ENCODE results near the gene SDR39U1.

Gene SDR39U1

DNA sequence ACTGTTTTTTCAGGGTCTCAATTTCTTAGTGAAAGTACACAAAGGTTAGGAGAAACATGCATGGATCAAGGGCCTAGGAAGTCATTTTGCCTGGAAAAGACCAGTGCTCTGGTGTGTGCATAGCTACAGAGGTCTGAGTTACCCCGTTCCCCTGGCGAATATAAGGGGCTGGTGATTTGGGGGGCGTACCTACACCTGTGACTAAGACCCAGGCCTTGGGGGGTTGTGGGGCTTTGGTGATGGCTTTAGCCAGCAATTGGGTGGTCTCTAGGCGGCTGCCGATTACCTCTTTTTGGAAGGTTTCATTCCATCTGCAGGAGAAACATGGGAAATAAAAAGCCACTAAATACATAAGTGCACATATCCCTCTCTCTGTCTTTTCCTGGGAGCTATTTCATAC, 1.1 kb downstream of the SDR39U1 start:
- FAIRE-seq = no peak

DNA sequence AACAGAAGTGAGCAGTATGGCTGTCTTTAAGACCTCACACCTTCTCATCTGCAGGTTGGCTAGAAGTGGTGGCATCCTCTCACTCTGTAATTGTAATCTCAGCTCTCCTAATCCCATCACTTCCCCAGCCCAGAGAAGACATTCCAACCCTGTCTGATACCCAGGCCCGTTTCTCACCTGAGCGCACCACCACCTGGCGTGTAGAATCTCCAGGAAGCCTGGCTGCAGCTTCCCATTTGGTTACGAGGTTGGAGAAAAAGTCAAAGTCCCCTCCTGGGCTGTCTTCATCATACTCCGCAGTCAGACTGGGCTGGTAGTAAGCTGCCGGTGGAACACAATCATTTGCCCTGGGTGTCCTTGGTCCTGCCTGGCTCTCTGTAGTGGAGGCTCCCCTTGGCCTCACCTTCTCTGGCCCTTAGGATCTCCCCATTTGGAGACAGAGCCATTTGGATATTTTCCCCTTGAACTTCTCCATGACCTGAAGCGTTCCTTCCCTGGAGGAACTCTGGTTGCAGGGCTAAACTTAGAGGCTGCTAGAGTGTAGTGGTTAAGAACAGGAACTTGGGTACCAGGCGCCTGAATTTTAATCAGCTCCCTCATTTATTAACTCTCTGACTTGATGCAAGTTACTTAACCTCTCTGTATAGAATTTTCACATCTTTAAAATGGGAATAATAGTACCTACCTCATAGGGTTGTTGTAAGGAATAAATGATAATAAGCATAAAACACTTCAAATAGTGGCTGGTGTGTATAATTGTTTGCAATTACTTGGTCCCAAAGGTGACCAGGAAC, 1.8 kb downstream of the SDR39U1 start:
- FAIRE-seq = no peak

DNA sequence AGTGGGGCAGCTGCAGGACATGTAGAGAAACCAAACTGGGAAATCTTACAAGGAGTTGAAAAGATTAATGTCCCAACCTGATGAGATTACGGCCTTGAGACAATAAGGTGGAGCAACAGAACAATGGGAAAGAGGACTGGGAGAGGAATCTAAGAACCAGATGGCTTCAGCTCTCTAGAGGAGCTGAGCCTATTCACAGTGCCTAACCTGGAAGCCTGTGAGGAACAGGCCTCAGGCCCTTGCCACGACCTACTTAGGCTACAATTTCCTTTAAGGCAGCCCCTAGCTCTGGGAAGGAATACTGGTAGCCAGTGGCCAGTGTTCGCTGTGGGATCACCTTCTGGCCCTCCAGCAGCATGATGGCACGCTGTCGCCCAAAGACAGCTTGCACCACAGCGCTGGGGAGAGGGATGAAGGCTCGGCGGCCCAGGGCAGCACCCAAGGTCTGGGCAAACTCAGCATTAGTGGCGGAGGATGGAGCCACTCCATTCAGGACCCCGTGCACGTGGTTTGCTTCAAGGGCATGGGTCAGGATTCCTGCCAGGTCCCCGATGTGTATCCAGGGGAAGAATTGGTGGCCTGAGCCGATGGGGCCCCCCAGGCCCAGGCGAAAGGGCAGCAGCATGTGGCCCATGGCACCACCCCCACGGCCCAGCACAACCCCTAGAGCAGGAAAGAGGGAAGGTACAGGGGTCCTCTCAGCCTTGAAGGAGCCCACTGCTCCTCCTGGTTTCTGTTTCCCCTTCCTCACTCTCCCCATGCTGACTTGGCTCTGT, 2.6 kb downstream of the SDR39U1 start:
- no peak for FAIRE-seq

DNA sequence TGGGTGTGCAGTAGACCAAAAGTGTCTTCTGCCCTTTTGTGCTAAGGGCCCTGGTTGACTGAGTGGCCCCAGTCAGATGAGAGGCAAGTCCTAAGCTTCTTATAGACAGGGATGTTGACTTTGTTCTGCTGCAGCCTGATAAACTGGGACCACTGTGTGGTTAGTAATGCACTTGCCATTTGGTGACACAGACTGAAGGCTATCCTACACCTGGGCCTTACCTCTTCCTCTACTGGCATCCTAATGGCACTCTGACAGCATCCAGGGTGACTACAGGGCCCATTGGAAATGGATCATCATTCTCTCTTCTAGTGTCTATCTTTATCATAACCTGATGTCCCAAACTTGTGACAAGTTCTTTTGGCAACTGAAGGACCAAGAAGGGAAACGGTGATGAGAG, 3.3 kb downstream of the SDR39U1 start:
- no peak for FAIRE-seq

DNA sequence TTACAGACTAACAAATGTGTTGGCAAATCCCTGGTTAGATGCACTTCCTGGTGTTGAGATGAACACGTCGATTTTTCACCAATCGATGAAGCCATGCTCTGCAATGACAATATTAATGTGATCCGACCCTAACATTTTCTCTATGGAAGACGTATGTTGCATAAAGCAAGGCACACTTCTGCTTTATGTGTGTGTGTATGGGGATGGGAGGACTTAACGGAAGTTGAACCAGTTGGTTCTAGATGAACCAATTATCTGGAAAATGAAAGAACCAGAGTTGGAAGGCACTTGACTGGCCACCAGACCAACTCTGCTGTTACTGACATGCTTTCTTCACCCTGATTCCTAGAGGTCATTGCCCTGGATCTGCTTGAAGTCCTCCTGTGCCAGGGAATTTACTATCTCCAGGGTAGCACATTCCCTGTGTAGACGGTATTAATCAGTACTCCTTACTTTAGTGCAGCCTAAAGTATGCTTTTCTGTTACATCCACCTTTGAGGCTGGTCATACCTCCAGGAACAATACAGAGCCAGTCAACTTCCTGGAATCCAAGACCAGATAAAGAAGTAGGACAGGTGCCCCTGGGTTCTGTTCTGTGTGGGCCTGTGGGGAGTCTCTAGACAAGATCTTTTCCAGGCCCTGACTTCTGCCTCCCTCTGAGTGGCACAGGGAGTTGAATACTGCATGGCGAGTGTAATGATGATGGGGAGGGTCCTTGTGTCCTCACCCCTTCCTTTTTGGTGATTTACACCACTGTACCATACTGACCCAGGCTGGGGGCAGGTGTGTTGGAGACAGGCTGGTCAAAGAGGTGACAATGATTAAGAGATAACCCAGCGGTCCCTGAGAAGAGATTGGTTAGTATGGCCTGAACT, 4.1 kb downstream of the SDR39U1 start:
- no peak for FAIRE-seq

DNA sequence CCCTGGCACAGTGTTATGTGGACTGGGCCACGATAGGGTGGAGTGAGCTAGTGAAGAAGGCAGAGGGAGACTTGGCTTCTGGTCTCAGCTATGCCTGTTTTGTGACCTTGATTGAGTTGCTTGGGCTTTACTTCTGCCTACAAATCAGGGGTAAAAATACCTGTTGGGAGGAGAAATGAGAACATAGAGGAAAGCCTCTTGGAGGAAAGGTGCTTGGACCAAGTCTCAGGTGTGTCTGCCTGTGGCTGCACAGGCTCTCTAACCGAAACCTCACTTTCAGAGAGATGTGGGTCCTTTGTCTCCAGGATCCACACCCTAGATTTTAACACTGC, 4.9 kb downstream of the SDR39U1 start:
- no peak for FAIRE-seq

DNA sequence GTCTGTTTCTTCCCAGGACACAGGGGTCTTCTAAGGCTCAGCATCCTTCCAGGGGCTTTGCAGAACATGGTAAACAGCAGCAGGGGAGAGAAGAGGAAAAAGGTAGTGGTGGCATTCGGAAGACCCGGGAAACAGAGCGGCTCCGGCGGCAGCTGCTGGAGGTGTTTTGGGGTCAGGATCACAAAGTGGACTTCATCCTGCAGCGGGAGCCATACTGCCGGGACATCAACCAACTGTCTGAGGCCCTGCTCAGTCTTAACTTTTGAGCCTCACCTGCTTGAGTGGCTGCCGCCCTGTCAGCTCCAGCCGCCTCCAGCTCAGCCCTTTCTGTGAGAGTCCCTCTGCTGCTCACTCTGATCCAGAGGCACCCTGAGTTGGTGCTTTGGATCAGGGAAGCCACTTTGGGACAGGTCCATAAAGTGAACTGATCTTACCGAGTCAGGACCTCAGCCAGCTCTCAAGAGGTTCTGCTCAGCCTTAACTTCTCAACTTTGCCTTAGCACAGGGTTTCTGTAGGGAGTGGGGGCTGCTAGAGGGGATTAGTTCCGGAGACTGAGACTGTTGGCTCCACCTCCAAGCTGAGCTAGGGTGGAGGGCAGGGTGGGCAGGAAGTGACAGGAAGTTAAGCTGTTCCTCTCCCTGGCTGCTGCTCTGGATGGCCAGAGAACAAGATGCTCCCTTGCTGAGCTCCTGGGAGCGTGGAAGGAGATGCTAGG, 5.4 kb downstream of the SDR39U1 start:
- FAIRE-seq = no peak

DNA sequence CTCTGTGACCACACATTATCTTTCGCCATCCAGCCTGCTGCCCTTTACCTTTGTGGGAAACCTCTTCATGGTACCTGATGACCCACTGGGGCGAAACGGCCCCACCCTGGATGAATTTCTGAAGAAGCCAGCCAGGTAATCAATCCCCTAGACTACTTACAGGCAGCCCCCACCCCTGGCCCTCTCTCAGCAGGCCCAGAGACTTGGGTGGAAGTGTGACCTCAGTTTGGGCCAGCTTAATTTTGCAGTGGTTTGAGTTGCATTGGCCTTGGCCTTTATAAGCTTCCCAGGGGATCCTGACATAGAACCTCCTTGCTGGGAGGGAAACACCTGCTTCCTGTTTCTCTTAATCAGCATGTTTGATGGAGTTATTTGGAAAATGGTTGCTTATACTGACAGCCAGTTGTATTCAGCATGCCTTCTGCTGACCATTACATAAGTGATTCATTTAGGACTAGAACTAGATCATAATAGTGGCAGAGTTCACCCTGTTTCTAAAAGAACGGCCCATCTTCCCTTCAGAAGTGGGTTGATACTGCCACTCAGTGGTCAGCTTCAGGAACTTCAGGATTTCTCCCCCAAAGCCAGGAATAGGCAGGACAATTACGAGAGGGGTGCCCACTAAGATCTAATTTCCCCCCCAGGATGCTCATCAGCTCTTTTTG, 6.1 kb downstream of the SDR39U1 start:
- no peak for FAIRE-seq

DNA sequence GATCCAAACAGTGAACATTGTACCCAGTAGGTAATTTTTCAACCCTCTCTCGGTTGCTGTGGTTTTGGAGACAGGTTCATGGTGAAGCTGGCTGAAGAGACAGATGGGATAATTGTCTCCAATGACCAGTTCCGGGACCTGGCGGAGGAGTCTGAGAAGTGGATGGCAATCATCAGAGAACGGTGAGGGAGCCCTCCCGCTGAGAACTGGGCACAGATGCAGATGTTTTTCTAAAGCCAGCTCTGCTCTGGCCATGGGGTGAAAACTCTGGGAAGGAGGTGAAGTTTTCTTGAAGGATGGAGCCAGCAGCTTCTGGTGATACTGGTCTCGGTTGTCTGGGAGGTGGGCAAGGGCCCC, 6.6 kb downstream of the SDR39U1 start:
- no peak for FAIRE-seq

DNA sequence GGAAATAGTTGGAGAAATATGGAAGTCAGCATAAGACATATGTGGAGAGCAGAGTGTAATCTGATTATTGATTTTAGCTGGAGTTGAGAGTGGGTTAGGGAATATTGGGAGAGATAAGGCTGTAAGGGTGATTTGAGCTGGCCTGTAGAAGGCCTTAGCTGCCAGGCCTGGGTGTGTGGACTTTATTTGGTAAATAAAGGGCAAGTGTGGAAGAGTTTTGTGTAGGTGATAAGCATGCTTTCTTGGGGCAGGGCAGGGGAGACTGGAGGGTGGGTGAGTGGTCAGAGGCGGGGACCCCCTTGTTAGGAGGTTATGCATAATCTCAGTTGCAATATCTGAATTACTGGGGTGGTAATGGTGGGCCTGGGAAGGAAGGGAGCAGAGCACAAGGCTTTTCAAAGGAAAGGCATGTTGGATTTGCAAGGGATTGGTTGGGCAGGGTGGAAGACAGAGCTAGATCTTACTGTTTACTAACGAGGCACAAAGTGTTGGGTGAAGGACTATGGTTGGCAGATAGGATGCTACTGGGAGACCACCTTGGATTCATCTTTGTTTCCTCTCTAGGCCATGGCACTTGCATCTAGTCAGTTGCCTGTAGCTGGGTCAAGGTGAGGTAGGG, 7.3 kb downstream of the SDR39U1 start:
- FAIRE-seq = no peak

DNA sequence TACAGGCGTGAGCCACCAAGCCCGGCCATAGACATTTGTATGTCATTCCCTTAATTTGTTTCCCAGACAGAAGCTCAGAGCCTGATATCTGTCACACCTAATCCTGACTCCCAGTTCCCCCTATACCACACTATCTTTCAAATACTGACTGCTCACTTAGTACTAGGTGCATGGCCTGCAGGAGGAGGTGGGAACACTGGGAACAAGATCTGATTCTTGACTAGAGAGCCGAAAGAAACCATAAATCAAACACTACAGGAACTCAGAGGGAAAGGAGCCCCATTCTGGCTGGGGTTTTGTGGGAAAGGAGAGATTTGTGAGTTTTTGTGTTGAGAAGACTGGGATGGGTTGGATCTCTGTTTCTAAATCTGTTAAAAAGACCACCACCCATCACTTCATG, 7.9 kb downstream of the SDR39U1 start:
- FAIRE-seq = no peak

DNA sequence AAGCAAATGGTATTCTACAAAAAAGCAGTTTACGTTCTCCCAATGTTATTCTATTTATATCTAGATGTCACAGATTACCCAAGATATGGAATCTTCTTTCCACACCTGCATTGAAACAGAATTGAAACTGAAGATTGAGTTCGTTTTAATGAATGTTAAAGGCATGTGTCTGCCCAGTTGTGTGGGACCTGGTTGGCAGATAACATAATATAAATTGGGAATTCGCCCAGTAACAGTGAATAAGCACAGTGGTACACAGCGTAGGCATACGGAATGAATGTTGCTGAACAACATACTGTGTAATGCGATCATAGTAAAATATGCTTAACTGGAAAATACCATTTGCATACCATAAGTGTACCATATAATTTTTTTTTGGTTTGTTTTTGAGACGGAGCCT, 8.5 kb downstream of the SDR39U1 start:
- FAIRE-seq = no peak

DNA sequence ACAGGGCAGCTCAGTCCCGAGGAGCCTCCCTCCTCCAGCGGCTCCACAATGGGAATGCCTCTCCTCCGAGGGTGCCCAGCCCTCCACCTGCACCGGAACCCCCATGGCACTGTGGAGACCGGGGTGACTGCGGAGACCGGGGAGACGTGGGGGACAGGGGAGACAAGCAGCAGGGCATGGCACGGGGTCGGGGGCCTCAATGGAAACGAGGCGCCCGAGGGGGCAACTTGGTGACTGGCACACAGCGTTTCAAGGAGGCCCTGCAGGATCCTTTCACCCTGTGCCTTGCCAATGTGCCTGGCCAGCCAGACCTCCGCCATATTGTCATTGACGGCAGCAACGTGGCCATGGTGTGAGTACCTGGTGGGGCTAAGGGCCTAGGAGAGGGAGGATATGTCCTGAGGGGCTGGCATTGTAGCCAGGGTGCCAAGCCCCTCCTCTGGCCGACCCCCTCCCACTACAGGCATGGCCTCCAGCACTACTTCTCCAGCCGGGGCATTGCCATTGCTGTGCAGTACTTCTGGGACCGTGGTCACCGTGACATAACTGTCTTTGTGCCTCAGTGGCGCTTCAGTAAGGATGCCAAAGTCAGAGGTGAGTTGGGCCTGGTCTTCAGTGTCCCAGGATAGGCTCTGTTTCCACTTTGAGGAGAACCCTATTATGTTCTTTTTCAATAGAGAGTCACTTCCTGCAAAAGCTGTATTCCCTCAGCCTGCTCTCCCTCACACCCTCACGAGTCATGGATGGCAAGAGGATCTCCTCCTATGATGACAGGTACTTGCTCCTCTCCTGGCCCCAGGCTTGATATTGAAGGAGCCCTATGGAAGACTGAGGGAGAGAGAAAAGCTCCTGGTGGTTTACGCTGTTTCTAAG, 10.1 kb downstream of the SDR39U1 start:
- no peak for FAIRE-seq

DNA sequence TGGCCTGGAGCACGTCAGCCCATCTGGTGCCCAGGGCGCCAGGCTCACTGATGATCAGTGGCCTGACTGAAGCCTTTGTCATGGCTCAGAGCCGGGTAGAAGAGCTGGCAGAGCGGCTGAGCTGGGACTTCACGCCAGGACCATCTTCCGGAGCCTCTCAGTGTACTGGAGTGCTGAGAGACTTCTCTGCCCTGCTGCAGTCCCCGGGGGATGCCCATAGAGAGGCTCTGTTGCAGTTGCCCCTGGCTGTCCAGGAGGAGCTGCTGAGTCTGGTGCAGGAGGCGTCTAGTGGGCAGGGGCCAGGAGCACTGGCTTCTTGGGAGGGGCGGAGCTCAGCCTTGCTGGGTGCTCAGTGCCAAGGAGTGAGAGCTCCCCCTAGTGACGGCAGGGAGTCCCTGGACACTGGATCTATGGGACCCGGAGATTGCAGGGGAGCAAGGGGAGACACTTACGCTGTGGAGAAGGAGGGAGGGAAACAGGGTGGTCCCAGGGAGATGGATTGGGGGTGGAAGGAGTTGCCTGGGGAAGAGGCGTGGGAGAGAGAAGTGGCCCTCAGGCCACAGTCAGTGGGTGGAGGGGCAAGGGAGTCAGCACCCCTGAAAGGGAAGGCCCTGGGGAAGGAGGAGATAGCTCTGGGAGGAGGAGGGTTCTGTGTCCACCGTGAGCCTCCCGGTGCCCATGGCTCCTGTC, 10.9 kb downstream of the SDR39U1 start:
- FAIRE-seq = no peak

DNA sequence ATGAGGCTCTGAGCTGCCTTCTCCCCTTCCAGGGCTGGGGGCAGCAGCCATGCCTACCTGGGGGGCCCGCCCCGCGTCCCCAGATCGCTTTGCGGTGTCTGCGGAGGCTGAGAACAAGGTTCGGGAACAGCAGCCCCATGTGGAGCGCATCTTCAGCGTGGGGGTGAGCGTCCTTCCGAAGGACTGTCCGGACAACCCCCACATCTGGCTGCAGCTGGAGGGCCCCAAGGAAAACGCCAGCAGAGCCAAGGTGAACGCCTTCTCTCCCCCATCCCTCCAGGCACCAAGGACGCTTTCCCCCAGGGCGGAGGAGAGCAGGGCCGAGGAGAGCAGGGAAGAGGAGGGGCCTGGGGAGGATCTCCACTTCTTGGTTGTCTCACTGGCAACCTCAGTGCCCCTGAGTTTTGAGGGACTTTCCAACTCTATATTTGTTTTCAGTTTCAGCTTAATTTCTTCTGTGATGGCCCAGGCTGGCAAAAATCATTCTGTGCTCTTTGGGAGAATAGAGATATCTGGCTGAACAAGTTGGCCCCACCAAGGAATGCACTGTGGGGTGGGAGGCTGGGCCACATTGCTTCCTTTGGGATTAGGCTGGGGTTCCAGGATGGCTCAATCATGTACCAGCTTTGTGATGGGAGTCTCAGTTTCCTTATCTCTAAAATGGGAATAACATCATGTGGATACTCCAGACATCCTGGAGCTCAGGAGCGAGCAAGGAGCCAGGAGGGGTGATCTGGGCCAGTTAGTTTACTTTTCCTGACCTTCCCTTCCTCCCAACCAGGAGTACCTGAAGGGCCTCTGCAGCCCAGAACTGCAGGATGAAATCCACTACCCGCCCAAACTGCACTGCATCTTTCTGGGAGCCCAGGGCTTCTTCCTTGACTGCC, 11.7 kb downstream of the SDR39U1 start:
- no peak for FAIRE-seq

DNA sequence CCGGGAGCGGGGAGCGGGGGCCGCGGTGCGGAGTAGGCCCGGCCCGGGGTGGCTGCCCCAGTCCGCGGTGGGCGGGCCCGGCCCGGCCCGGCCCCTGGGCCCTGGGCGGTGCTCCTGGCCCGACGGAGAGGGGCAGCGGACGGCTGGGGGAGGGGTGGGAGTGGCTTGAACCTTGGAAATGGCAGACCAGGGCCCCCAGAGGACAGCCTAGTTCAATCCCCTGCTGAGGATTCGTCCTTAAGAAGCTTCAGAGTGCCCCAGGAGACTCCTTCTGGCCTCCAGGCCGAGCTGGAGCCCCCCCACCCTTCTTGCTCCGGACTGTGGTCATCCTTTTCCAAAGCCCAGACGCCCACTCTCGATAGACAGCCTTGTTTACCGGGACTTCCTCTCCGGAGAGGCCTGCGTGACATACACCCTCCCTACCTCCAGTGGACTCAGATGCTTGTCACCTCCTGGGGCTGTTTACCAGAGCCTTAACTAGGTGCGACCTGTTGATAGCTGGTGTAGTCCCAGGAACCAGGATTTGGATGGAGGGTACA, 12.4 kb downstream of the SDR39U1 start:
- no peak for FAIRE-seq

DNA sequence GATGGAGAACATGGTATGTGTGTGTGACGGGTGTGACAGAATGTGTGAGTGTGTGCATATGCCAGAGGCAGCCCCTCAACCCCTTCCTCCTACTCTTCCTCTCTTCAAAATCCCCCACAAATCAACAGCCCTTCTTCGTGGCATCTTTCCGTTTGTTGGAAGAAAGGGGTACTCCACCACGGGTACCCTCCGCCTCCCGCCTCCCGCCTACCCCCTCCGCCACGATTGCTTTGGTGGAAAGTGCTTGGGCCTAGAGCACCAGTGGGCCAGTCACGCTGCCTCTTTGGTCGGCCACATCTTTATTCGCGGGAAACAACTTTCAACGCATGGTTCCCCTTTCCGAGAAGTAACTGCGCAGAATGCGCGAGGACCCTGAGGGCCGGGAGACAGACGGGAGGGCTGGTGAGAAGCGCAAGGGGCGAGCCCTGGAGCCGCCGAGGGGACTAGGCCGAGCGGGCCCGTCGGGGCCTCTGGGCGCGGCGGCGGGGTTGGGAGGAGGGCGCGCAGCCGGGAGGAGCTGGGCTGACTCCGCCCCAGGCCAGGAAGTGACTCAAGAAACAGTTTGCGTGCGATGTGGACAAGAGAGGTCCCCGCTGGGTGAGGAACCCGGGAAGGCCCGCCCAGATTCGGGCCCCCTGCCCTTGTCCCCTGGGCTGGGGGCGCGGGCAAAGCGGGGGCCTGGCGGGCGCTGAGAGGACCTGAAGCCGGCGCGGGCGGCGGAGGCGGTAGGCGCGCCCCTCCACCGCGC, 13.0 kb downstream of the SDR39U1 start, which contains the start of the genes CBLN3 and KHNYN:
Gene CBLN3 (minus strand): TSS at position 274 of the 748 bp plus-strand sequence. CDS start 614 bp downstream, outside the sequence.
Gene KHNYN (plus strand): TSS at position 560 of the 748 bp plus-strand sequence. CDS start 777 bp downstream, outside the sequence.
- no peak for FAIRE-seq

Measured in colon (tissue), 2 donors.